Measurements from ENCODE around the gene PIGS. TPM values are rescaled to one million over a fixed set of nuclear protein-coding genes. Genes with fewer than 3 reads are reported as not detected.

The PIGS gene
- total and polyA plus RNA-seq, 2 of the 13 experiments (the other 11 are each of a cell fraction or from before 2014, with no cell fraction given) = 31.7 to 42.6 TPM

- no TSS peak for BruUV-seq (replicated peaks)
- WGBS (ENCODE audit: low lambda C conversion rate) = 84% methylated on average over 3 of the region's 3 CpGs
- ATAC-seq (no peak), DNase-seq (ENCODE audit: low spot score) (no peak), FAIRE-seq (no peak)
- TF ChIP-seq FIP1L1 (IDR thresholded peaks at IDR 0.05; ENCODE audit: borderline replicate concordance, insufficient read depth, low read depth, low read length) = no peak
- no peak for TF ChIP-seq ZNF740 (CRISPR knock-in tag; IDR thresholded peaks at IDR 0.05)
- no peak for TF ChIP-seq ZNF569 (CRISPR knock-in tag; IDR thresholded peaks at IDR 0.05; ENCODE audit: borderline replicate concordance)
- TF ChIP-seq HNRNPK (IDR thresholded peaks at IDR 0.05; ENCODE audit: low read depth, low read length, poor library complexity, severe bottlenecking) = no peak
- TF ChIP-seq CEBPG (CRISPR knock-in tag; IDR thresholded peaks at IDR 0.05) = no peak
- TF ChIP-seq, protein P1, sequence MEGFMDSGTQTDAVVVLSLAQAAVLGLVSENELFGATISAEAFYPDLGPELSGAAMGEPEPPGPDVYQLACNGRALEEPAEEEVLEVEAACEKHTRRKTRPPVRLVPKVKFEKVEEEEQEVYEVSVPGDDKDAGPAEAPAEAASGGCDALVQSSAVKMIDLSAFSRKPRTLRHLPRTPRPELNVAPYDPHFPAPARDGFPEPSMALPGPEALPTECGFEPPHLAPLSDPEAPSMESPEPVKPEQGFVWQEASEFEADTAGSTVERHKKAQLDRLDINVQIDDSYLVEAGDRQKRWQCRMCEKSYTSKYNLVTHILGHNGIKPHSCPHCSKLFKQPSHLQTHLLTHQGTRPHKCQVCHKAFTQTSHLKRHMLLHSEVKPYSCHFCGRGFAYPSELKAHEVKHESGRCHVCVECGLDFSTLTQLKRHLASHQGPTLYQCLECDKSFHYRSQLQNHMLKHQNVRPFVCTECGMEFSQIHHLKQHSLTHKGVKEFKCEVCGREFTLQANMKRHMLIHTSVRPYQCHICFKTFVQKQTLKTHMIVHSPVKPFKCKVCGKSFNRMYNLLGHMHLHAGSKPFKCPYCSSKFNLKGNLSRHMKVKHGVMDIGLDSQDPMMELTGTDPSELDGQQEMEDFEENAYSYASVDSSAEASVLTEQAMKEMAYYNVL (CRISPR knock-in tag; IDR thresholded peaks at IDR 0.05; ENCODE audit: borderline replicate concordance) = no peak
- in situ Hi-C loops (cut with HindIII; ENCODE audit: extremely low pct_ligation_motif_present, low pct_unique_long_range_greater_than_20kb) = no loop called here
- Histone ChIP-seq H3K79me2 (ENCODE audit: insufficient read depth, low read length) (no peaks in the 10 kb centered on the region), H2AFZ (ENCODE audit: low read length) (no peak overlapping the region), H3K27me3 (ENCODE audit: control insufficient read depth in 1 of 2, insufficient read depth in 2 of 2, low read length in 2 of 2) (no peaks in the 10 kb centered on the region), H3K4me1 (ENCODE audit: insufficient read depth, low read length) (no peaks in the 10 kb centered on the region), H3K9me3 (ENCODE audit: low read length) (no peaks in the 10 kb centered on the region), H4K20me1 (ENCODE audit: insufficient read depth, low read length) (no peaks in the 10 kb centered on the region), H3K4me3 (replicated peaks in 1 of 3; ENCODE audit: insufficient read depth in 1 of 3, low read depth in 2 of 3, low read length in 3 of 3) (no peak overlapping the region), H3K9ac (ENCODE audit: insufficient read depth, low read depth, low read length) (no peak overlapping the region), H3K4me2 (ENCODE audit: low read depth, low read length) (no peak overlapping the region), H3K36me3 (replicated peaks in 1 of 2; ENCODE audit: control insufficient read depth in 1 of 2, insufficient read depth in 2 of 2, low read length in 2 of 2) (peaks cover 49 to 88% of the 10 kb centered on the region in 2 experiments), H3K27ac (ENCODE audit: extremely low read length, insufficient read depth, low read length) (no peak overlapping the region)
- ChIA-PET POLR2A (no interaction called here), CTCF (ENCODE audit: low intra/inter-chr PET ratio, low total read pairs) (no interaction called here)
- intact Hi-C loops (cut with micrococcal nuclease; ENCODE audit: unreplicated experiment) = no loop called here
These were observed 47.1 kb upstream of the PIGS start for GRCh38 chr17:28618464-28618863.

- Histone ChIP-seq H4K20me1 (ENCODE audit: insufficient read depth, low read length) (no peaks in the 10 kb centered on the region), H3K9ac (ENCODE audit: insufficient read depth, low read depth, low read length) (no peak overlapping the region), H2AFZ (ENCODE audit: low read length) (no peak overlapping the region), H3K36me3 (replicated peaks in 1 of 2; ENCODE audit: control insufficient read depth in 1 of 2, insufficient read depth in 2 of 2, low read length in 2 of 2) (peaks cover 49 to 75% of the 10 kb centered on the region in 2 experiments), H3K27me3 (ENCODE audit: control insufficient read depth in 1 of 2, insufficient read depth in 2 of 2, low read length in 2 of 2) (no peaks in the 10 kb centered on the region), H3K79me2 (ENCODE audit: insufficient read depth, low read length) (no peaks in the 10 kb centered on the region), H3K27ac (ENCODE audit: extremely low read length, insufficient read depth, low read length) (no peak overlapping the region), H3K4me2 (ENCODE audit: low read depth, low read length) (no peak overlapping the region), H3K4me1 (ENCODE audit: insufficient read depth, low read length) (no peaks in the 10 kb centered on the region), H3K4me3 (replicated peaks in 1 of 3; ENCODE audit: insufficient read depth in 1 of 3, low read depth in 2 of 3, low read length in 3 of 3) (no peak overlapping the region), H3K9me3 (ENCODE audit: low read length) (no peaks in the 10 kb centered on the region)
- intact Hi-C loops (cut with micrococcal nuclease; ENCODE audit: unreplicated experiment) (no loop called here), in situ Hi-C loops (cut with HindIII; ENCODE audit: extremely low pct_ligation_motif_present, low pct_unique_long_range_greater_than_20kb) (no loop called here)
- no peak for FAIRE-seq
- 89% methylated on average over 7 of the region's 7 CpGs for WGBS (ENCODE audit: low lambda C conversion rate)
- ATAC-seq = no peak
- no TSS peak for BruUV-seq (replicated peaks)
- ChIA-PET POLR2A (no interaction called here), CTCF (ENCODE audit: low intra/inter-chr PET ratio, low total read pairs) (no interaction called here)
- no peak for DNase-seq (ENCODE audit: low spot score)
- TF ChIP-seq CENPX (CRISPR knock-in tag; IDR thresholded peaks at IDR 0.05) (no peak), ZNF788 (CRISPR knock-in tag; IDR thresholded peaks at IDR 0.05; ENCODE audit: borderline replicate concordance) (no peak), JARID2 (CRISPR knock-in tag; IDR thresholded peaks at IDR 0.05; ENCODE audit: insufficient replicate concordance) (no peak), HDAC6 (IDR thresholded peaks at IDR 0.05; ENCODE audit: low read depth, low read length) (no peak), FOXP1 (IDR thresholded peaks at IDR 0.05) (no peak), FOXP1 (CRISPR knock-in tag; IDR thresholded peaks at IDR 0.05) (no peak), XRCC5 (optimal IDR thresholded peaks at IDR 0.05; ENCODE audit: low read length) (no peak), ADNP (CRISPR knock-in tag; IDR thresholded peaks at IDR 0.05) (no peak), HNRNPLL (IDR thresholded peaks at IDR 0.05; ENCODE audit: low read depth, low read length, poor library complexity, severe bottlenecking) (no peak)
- TF ChIP-seq, protein P2, sequence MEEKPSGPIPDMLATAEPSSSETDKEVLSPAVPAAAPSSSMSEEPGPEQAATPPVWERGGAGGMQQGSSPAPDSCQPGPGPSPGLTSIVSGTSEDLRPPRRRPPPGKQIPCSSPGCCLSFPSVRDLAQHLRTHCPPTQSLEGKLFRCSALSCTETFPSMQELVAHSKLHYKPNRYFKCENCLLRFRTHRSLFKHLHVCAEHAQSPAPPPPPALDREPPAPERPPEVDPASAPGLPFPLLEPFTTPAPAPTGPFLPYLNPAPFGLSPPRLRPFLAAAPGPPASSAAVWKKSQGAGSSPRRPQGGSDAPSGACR (CRISPR knock-in tag; IDR thresholded peaks at IDR 0.05) = no peak
These were observed 45.0 kb upstream of the PIGS start for GRCh38 chr17:28616281-28616680.
